HG02588 (cell line): Measurements from ENCODE around the gene PRPF8.
"Not testable (repeated sequence)": the region's sequence is repeated elsewhere in the genome, so short reads cannot be mapped to it uniquely, and the experiment has no call there.

Experiments
- ATAC-seq: cut with Tn5 transposase; IDR thresholded peaks from one replicate; pipeline ENCODE4 v1.9.1; 2021; ENCODE audit warnings: mild to moderate bottlenecking, moderate library complexity; ENCODE audit not compliant: unreplicated experiment

The PRPF8 gene

DNA sequence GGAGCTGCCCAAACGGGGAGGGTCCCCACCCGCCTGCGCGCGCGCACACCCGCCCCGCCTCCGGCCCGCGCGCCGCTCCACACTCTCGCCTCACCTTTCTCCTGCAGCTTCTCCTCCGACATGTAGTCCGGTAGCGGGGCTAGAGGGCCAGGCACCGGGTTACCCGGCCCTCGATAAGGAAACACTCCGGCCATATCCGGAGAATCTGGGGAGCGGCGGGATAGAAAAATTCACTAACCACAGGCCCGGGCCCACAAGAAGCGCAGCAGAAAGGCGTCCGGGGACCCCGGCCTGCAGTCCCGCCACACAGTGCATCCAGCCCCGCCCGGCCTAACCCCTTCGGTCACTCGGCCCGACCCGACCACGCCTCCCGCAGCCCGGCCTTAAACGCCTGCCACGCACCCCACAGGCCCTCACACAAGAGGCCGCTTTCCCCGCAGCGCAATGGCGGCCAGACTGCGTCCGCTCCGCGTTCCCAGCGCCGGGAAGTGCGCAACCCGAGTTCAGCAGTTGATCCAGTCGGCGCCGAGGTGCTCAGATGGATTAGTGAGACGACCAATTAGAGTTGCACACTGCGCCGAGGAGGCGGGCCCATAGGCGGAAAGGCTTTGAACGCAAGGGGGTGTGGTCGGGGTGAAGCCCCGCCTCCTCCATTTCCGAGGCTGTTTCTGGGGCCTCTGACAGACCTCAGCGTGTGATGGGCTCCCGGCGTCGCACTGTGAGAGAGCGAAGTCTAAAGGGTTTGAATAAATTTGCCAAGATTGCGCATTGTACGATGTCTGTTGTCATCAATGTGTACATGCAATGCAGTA lies at the start of gene PRPF8:
PRPF8 (minus strand) TSS at position 490 of the 812 bp plus-strand sequence; CDS start at position 194, 296 bp downstream.
- peak; percentile 93 for ATAC-seq

DNA sequence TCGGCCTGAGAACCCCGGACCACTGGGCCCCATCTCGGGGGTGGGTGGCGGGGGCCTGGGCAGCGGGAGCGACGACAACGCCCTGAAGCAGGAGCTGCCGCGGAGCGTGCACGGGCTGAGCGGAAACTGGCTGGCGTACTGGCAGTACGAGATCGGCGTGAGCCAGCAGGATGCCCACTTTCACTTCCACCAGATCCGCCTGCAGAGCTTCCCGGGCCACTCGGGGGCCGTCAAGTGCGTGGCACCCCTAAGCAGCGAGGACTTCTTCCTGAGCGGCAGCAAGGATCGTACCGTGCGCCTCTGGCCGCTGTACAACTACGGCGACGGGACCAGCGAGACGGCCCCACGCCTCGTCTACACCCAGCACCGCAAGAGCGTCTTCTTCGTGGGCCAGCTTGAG lies 49.1 kb upstream of the PRPF8 start:
- ATAC-seq: no peak

DNA sequence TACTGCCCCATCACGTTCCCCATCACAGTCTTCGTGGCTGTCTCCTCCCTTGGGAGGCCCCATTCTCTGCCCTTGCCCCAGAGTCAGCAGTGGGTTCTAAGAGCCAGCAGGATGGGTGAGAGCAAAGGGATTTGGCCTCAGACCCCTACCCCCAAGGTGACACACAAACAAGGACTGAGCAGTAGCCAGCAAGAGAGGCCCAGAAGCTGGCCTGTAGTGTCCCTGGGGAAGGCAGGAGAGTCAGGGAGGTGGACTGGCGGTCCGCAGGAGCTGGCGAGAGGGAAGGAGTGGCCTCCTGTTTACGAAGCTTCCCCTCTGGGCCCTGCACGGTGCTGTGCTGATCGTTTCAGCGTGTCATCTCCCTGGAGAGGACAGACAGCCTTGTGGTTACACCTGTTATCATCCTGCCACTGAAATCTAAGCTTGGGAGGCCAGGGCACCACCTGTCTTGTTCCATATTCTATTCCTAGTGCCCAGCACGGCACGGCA lies 48.2 kb upstream of the PRPF8 start:
- ATAC-seq: no peak

DNA sequence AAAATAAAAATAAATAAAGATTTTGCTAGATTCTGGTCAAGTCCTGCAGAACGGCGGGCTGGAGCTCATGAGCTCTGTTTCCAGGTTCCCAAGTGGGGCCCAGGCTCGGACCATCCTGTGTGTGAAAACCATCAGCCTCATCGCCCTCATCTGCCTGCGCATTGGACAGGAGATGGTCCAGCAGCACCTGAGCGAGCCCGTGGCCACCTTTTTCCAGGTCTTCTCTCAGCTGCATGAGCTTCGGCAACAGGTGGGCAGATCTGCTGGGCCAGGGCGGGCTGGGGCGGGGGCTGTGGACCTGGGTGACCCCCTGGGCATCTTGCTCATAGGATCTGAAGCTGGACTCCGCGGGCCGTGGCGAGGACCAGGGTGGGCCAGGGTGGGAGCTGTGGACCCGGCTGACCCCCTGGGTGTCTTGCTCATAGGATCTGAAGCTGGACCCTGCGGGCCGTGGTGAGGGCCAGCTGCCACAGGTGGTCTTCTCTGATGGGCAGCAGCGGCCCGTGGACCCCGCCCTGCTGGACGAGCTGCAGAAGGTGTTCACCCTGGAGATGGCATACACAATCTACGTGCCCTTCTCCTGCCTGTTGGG lies 47.7 kb upstream of the PRPF8 start:
- ATAC-seq: no peak

DNA sequence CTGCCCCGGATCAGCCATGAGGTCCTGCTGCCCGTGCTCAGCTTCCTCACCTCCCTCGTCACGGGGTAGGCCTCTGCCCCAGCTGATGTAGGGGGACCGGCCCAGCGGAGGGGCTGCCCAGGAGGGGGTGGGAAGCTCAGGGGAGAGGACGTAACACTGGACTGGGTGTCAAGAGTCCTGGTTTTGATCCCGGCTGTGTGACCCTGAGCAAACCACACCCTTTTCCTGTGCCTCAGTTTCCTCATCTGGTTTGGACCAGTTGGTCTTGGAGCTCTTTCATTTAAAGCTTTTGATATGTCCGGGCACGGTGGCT lies 46.5 kb upstream of the PRPF8 start:
- no peak for ATAC-seq

DNA sequence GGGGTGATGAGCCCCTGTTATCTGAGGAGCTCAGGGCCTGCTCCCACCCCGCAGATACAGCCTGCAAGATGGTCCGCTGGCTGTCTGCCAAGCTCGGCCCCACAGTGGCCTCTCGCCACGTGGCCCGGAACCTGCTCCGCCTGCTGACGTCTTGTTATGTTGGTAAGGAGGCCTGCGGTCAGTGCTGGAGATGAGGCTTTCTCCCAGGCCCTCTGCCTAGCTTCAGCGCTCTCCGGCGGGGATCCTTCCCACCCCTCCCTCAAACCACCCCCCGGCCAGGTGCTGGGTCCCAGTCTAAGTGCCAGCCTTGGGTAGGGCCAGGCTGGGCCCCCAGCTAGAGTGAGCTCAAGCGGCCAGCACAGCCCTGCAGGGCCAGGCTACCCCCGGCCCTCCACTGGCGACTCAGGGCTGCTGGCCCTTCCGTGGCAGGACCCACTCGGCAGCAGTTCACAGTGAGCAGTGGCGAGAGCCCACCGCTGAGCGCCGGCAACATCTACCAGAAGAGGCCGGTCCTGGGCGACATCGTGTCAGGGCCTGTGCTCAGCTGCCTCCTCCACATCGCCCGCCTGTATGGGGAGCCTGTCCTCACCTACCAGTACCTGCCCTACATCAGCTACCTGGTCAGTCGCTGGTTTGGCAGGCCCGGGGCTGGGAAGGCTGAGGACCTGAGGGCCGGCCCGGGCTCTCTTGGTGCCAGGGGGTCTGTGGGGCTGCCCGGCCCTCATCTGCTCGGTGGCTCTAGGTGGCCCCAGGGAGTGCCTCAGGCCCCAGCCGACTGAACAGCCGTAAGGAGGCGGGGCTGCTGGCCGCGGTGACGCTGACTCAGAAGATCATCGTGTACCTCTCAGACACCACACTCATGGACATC lies 45.9 kb upstream of the PRPF8 start:
- ATAC-seq: no peak

DNA sequence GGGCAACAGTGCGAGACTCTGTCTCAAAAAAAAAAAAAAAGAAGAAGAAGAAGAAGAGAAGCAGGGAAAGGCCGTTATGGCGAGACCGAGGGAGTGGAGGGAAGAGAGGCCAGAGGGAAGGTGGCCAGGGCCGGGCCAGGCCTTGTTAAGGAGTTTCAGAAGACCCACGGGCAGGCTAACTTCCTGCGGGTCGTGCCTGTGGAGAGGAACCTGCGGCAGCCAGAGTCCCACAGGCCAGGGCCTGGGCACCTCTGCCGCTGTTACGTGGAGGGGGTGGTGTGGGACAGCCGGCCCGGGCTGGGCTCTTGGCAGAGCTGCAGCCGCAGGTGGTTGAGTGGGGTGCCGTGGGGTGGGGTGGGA lies 45.3 kb upstream of the PRPF8 start:
- ATAC-seq: no peak

DNA sequence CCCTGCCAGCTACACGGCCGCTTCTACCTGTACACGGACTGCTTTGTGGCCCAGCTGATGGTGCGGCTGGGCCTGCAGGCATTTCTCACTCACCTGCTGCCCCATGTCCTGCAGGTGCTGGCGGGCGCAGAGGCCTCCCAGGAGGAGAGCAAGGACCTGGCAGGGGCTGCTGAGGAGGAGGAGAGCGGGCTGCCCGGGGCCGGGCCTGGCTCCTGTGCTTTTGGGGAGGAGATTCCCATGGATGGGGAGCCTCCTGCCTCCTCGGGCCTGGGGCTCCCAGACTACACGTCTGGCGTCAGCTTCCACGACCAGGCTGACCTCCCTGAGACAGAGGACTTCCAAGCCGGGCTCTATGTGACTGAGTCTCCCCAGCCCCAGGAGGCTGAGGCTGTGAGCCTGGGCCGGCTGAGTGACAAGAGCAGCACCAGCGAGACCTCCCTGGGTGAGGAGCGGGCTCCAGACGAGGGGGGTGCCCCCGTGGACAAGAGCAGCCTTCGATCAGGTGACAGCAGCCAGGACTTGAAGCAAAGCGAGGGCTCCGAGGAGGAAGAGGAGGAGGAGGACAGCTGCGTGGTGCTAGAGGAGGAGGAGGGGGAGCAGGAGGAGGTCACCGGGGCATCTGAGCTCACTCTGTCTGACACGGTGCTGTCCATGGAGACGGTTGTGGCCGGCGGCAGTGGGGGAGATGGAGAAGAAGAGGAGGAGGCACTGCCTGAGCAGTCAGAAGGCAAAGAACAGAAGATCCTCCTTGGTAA lies 43.4 kb upstream of the PRPF8 start:
- ATAC-seq: no peak

DNA sequence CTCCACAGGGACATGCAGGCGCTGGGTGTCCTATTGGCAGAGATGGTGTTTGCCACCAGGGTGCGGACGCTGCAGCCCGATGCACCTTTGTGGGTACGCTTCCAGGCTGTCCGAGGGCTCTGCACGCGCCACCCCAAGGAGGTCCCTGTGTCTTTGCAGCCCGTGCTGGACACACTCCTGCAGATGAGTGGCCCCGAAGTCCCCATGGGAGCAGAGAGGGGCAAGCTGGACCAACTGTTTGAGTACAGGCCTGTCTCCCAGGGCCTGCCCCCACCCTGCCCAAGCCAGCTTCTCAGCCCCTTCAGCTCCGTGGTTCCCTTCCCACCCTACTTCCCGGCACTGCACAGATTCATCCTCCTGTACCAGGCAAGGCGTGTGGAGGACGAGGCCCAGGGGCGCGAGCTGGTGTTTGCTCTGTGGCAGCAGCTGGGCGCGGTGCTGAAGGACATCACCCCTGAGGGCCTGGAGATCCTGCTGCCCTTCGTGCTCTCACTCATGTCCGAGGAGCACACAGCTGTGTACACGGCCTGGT lies 42.7 kb upstream of the PRPF8 start:
- ATAC-seq: no peak

DNA sequence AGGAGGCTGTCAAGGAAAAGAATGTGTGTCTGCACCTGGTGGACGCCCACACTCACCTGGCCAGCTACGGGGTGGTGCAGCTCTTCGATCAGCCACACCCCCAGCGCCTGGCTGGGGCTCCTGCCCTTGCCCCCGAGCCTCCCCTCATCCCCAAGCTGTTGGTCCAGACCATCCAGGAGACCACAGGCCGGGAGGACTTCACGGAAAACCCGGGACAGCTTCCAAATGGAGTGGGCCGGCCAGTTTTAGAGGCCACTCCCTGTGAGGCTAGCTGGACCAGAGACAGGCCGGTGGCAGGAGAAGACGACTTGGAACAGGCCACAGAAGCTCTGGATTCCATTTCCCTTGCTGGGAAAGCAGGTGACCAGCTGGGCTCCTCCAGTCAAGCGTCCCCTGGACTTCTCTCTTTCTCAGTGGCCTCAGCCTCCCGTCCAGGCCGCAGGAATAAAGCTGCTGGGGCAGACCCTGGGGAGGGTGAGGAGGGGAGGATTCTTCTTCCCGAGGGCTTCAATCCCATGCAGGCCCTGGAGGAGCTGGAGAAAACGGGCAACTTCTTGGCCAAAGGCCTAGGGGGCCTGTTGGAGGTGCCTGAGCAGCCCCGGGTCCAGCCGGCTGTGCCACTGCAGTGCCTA lies 42.1 kb upstream of the PRPF8 start:
- ATAC-seq: no peak

DNA sequence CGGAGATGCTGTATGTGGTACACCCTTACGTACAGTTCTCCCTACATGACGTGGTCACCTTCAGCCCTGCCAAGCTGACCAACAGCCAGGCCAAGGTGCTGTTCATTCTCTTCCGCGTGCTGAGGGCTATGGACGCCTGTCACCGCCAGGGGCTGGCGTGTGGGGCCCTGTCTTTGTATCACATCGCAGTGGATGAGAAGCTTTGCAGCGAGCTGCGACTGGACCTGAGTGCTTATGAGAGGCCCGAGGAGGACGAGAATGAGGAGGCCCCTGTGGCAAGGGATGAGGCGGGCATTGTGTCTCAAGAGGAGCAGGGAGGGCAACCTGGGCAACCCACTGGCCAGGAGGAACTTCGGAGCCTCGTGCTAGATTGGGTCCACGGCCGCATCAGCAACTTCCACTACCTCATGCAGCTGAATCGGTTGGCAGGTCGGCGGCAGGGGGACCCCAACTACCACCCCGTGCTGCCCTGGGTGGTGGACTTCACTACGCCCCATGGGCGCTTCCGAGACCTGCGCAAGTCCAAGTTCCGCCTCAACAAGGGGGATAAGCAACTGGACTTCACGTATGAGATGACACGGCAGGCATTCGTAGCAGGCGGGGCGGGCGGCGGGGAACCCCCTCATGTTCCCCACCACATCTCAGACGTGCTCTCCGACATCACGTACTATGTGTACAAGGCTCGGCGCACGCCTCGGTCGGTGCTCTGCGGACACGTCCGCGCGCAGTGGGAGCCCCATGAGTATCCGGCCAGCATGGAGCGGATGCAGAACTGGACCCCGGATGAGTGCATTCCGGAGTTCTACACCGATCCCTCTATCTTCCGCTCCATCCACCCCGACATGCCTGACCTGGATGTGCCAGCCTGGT lies 41.2 kb upstream of the PRPF8 start:
- no peak for ATAC-seq

DNA sequence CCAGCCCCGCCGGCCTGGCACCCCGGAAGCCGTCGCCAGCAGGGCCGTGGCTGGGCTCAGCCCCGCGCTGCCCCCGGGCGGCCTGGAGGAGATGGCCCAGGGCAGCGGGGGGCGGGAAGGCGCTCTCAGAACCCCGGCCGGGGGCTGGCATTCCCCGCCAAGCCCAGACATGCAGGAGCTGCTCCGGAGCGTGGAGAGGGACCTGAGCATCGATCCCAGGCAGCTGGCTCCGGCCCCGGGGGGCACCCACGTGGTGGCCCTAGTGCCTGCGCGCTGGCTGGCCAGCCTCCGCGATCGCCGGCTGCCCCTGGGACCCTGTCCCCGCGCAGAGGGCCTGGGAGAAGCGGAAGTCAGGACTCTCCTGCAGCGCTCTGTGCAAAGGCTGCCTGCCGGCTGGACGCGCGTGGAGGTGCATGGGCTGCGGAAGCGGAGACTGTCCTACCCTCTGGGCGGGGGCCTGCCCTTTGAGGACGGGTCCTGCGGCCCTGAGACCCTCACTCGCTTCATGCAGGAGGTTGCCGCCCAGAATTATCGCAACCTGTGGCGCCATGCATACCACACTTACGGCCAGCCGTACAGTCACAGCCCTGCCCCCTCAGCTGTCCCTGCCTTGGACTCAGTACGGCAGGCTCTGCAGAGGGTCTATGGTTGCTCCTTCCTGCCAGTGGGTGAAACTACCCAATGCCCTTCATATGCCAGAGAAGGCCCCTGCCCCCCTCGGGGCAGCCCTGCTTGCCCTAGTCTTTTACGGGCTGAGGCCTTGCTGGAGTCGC lies 40.4 kb upstream of the PRPF8 start:
- no peak for ATAC-seq

DNA sequence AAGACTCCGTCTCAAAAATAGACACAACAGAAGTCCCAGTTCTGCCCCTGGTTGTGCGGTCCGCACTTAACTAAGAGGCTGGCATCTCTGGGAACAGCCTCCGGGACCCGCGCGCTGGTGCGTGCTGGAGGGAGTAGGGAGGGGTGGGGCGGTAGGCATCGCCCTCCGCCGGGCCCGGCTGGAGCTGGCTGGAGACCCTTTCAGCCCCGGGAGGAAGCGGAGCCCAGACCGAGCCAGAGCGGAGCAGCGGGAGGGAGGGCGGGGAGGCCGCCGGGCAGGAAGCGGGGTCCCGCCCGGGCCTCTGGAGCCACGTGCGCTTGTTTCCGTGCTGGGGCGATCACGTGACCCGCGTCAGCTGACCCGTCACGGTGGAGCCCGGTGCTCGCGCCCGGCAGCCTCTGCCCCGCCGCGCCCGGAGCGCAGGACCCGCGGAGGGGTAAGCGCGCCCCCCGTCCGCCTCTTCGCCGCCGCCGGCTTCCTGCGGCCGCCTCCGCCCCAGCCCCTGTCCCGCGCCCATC lies 39.7 kb upstream of the PRPF8 start, which contains the start of gene WDR81:
WDR81 (plus strand) TSS at position 354 of the 518 bp plus-strand sequence. CDS start 256 bp downstream, outside the sequence.
- peak; percentile 50 for ATAC-seq

DNA sequence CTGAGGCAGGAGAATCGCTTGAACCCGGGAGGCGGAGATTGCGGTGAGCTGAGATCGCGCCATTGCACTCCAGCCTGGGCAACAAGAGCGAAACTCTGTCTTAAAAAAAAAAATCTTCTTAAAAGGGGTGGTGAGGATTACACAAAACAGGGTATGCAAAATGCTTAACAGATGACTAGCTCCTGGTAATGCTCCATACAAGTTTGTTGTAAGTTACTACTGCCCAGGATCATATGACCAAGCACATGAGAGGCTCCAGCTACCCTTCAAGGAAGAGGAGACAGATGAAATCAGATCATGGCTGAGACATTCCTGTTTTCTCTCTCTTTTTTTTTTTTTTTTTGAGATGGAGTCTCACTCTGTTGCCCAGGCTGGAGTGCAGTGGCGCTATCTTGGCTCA lies 37.4 kb upstream of the PRPF8 start:
- ATAC-seq: not testable (repeated sequence)

DNA sequence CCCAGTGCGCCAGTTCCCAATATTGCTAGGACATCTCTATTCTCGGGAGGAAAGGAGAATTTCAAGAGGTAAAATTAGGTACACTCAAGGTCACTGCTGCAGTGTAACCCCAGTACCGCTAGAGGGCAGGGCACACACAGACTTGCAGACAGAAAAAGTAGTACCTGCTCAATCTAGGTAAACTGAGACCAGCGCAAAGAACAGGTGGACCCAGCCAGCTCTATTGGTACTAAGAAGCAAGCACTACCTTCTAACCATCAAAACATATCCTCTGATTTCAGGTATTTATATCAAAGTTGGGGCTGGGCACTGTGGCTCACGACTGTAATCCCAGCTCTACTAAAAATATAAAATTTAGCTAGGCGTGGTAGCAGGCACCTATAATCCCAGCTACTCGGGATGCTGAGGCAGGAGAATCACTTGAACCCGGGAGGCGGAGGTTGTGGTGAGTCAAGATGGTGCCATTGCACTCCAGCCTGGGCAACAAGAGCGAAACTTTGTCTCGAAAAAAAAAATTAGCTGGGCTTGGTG lies 36.3 kb upstream of the PRPF8 start:
- ATAC-seq: no peak

DNA sequence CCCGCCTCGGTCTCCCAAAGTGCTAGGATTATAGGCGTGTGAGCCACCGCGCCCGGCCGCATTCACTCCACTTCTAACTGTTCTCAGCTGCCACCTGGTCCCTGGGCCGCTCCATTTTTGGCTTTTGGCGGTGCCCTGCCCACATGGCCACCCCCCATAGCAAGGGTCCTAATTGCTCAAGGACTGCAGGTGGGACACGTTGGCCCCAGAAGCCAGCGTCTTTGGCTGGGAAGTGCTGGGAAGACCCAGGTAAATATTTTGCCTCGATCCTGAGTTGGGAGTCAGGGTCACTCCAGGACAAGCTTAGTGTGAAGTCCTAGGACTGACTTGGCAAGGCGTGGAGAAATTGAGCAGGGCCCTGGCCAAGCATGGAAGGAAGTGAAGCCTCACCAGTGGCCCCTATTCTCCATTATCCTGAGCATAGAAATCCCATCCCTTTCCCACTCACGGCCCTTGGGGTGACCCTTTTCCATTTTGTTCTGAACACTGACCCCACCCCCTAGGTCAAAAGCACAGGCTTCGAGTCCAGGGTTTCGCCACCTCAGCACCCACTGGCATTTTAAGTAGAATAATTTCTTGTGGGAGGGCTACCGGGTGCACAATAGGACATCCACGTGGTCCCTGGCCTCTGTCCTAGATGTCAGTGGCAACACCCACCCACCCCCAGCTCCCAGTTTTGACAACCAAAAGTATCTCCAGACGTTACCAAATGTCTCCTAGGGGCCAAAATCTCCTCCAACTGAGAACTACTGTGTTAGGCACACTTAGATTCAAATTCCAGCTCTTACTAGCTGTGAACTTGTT lies 33.9 kb upstream of the PRPF8 start:
- no peak for ATAC-seq
